Effector memory CD4-positive, alpha-beta T cell (primary cell): ENCODE results near the gene MACROD2.

Experiments used
- DNase-seq, 3 donors: peaks; one replicate each; pipeline ENCODE4 v3.0.0-alpha.2; 2020
- H3K27ac ChIP-seq: 2 replicates; pipeline ENCODE4 v1.7.0; 2013; ENCODE audit warnings: mild to moderate bottlenecking, low read length, moderate library complexity; ENCODE audit not compliant: insufficient read depth, poor library complexity, severe bottlenecking
- H3K27me3 ChIP-seq: replicated peaks from 2 replicates; pipeline ENCODE4 v1.7.0; 2013; ENCODE audit warnings: mild to moderate bottlenecking, low read length; ENCODE audit not compliant: insufficient read depth, control insufficient read depth, poor library complexity, severe bottlenecking
- H3K36me3 ChIP-seq: 2 replicates; pipeline ENCODE4 v1.7.0; 2013; ENCODE audit warnings: mild to moderate bottlenecking, low read length, moderate library complexity; ENCODE audit not compliant: control insufficient read depth, insufficient read depth
- H3K4me1 ChIP-seq: 2 replicates; pipeline ENCODE4 v1.7.0; 2013; ENCODE audit warnings: low read length, mild to moderate bottlenecking; ENCODE audit not compliant: control insufficient read depth, insufficient read depth, poor library complexity, severe bottlenecking
- H3K4me3 ChIP-seq: 2 replicates; pipeline ENCODE4 v1.7.0; 2013; ENCODE audit warnings: low read length, low read depth, mild to moderate bottlenecking; ENCODE audit not compliant: insufficient read depth, poor library complexity, severe bottlenecking
- H3K9me3 ChIP-seq: 2 replicates; pipeline ENCODE4 v1.7.0; 2013; ENCODE audit warnings: mild to moderate bottlenecking, low read length, moderate library complexity; ENCODE audit not compliant: control insufficient read depth

Gene MACROD2

DNA sequence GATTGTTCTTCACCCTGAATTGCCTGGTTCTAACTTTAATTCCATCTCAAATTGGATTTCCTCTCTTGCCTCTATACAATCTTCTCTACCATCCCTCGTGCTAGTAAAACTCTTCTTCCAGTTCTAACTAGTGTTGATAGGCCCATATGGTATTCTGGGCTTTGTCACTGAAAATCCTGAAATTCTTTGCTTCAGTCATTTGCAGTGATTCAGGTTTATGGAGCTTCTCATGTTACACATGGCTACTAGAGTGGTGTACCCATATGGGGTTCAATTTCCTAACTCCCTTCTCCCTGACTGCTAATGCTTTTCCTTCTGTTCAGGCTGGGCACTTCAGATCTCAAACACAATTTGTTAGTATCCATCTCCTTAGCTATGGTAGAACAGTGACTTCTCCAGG lies 1621.3 kb downstream of the MACROD2 start:
- H3K4me1 ChIP-seq, result no peaks in the 10 kb centered on the region
- H3K27ac ChIP-seq, result no peak overlapping the region
- no peaks in the 10 kb centered on the region for H3K36me3 ChIP-seq
- no peak overlapping the region for H3K4me3 ChIP-seq
- H3K9me3 ChIP-seq, result no peaks in the 10 kb centered on the region
- no peaks in the 10 kb centered on the region for H3K27me3 ChIP-seq
- no peak for DNase-seq

DNA sequence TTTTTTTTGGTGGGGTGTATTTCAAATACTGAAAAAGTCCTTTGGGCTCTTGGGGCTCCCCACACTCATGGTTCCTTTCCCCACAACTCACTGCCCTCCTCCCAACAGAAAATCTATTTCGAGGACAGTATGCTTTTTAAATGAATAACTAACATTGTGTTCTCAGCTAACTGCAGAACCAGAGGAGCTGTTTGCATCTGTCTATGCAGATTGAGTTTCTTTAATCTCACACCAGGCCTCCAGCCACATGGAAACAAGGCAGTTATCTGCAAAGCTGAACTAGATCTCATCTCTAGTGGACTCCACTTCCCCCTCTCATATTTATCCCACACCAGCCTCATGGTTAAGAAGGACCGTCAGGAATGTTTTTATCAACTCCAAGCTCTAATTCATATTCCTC lies 1622.8 kb downstream of the MACROD2 start:
- H3K4me1 ChIP-seq, result no peaks in the 10 kb centered on the region
- DNase-seq, result no peak
- no peaks in the 10 kb centered on the region for H3K36me3 ChIP-seq

GRCh38 chr20:15618912-15619311 lies 1623.6 kb downstream of the MACROD2 start:
- Histone ChIP-seq H3K27me3 (no peaks in the 10 kb centered on the region), H3K4me1 (no peaks in the 10 kb centered on the region), H3K4me3 (no peak overlapping the region), H3K27ac (no peak overlapping the region), H3K9me3 (no peaks in the 10 kb centered on the region), H3K36me3 (no peaks in the 10 kb centered on the region)
- no peak for DNase-seq

More for the DNA sequence above, 1622.8 kb downstream of the MACROD2 start:
- Histone ChIP-seq H3K4me3 (no peak overlapping the region), H3K27me3 (no peaks in the 10 kb centered on the region), H3K27ac (no peak overlapping the region), H3K9me3 (no peaks in the 10 kb centered on the region)

DNA sequence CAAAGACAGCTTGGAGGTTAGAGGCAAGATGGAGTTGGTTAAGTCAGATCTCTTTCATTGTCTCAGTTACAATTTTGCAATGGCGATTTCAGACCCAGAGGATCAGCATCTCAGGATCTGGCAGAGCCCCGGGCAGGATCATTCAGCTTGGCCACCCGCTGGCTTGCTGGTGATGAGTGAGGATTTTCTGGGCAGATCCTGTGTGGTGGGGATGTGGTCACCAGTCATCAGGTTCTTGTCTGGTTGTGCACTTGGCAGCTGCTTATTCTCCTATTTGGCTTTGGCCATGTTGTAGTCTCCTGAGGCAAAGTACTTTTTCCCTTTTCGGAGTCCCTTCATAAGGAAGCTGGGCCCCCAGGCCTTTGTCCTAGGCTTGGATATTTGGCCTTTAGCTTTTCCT lies 1624.0 kb downstream of the MACROD2 start:
- no peak overlapping the region for H3K27ac ChIP-seq
- H3K4me1 ChIP-seq, result no peaks in the 10 kb centered on the region
- H3K4me3 ChIP-seq, result no peak overlapping the region
- no peak for DNase-seq
- no peaks in the 10 kb centered on the region for H3K36me3 ChIP-seq
- no peaks in the 10 kb centered on the region for H3K27me3 ChIP-seq
- H3K9me3 ChIP-seq, result no peaks in the 10 kb centered on the region

- Histone ChIP-seq H3K9me3 (no peaks in the 10 kb centered on the region), H3K36me3 (no peaks in the 10 kb centered on the region), H3K4me1 (no peaks in the 10 kb centered on the region), H3K4me3 (no peak overlapping the region), H3K27ac (no peak overlapping the region), H3K27me3 (no peaks in the 10 kb centered on the region)
- DNase-seq, result no peak
These were observed 1624.5 kb downstream of the MACROD2 start for GRCh38 chr20:15619816-15620215.

DNA sequence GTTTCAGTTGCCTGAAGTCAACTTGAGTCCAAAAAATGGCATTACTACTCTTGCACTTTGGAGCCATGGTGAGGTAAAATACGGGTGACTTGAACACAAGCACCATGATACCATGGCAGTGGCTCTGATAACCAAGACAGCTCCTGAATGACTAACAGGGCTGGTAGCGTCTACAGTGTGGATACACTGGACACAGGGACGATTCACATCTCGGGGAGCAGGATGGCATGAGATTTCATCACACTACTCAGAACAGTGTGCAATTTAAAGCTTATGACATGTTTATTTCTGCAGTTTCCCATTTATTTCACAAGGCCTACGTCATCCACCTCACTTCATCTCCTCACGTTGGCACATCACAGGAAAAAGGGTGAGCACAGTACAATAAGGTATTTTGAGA lies 1627.1 kb downstream of the MACROD2 start:
- no peaks in the 10 kb centered on the region for H3K36me3 ChIP-seq
- H3K4me3 ChIP-seq, result no peak overlapping the region

DNA sequence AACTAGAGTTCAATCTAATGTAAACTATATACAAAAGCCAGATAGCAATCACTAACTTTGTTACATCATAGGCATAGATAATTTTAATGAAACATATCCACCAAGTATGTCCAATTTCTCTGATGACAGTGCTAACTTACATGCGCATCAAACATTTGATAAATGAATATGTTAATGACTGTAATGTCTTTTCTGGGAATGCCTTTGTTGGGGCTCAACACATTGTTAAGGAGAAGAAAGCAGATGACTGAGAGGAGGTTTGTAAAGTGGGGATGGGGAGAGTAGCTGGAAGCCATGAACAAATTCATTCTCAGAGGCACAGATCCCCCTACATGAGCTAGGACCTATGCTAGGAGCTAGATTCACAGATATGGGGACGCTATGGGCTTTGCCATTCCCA lies 1627.9 kb downstream of the MACROD2 start:
- Histone ChIP-seq H3K27ac (no peak overlapping the region), H3K9me3 (no peaks in the 10 kb centered on the region), H3K4me3 (no peak overlapping the region), H3K4me1 (no peaks in the 10 kb centered on the region), H3K36me3 (no peaks in the 10 kb centered on the region), H3K27me3 (no peaks in the 10 kb centered on the region)
- DNase-seq, result no peak

More for the DNA sequence above, 1627.1 kb downstream of the MACROD2 start:
- Histone ChIP-seq H3K27ac (no peak overlapping the region), H3K27me3 (no peaks in the 10 kb centered on the region), H3K9me3 (no peaks in the 10 kb centered on the region), H3K4me1 (no peaks in the 10 kb centered on the region)
- no peak for DNase-seq

- Histone ChIP-seq H3K27me3 (no peaks in the 10 kb centered on the region), H3K27ac (no peak overlapping the region), H3K9me3 (no peaks in the 10 kb centered on the region), H3K36me3 (no peaks in the 10 kb centered on the region), H3K4me1 (no peaks in the 10 kb centered on the region), H3K4me3 (no peak overlapping the region)
- DNase-seq, result no peak
These were observed 1630.7 kb downstream of the MACROD2 start for GRCh38 chr20:15625981-15626380.

GRCh38 chr20:15627089-15627488 lies 1631.8 kb downstream of the MACROD2 start:
- no peak for DNase-seq
- H3K36me3 ChIP-seq, result no peaks in the 10 kb centered on the region
- H3K9me3 ChIP-seq, result no peaks in the 10 kb centered on the region
- H3K4me1 ChIP-seq, result no peaks in the 10 kb centered on the region
- no peak overlapping the region for H3K27ac ChIP-seq
- H3K27me3 ChIP-seq, result no peaks in the 10 kb centered on the region
- no peak overlapping the region for H3K4me3 ChIP-seq

GRCh38 chr20:15627501-15627903 lies 1632.2 kb downstream of the MACROD2 start:
- Histone ChIP-seq H3K9me3 (no peaks in the 10 kb centered on the region), H3K36me3 (no peaks in the 10 kb centered on the region), H3K27ac (no peak overlapping the region), H3K27me3 (no peaks in the 10 kb centered on the region), H3K4me1 (no peaks in the 10 kb centered on the region), H3K4me3 (no peak overlapping the region)
- DNase-seq, result no peak

DNA sequence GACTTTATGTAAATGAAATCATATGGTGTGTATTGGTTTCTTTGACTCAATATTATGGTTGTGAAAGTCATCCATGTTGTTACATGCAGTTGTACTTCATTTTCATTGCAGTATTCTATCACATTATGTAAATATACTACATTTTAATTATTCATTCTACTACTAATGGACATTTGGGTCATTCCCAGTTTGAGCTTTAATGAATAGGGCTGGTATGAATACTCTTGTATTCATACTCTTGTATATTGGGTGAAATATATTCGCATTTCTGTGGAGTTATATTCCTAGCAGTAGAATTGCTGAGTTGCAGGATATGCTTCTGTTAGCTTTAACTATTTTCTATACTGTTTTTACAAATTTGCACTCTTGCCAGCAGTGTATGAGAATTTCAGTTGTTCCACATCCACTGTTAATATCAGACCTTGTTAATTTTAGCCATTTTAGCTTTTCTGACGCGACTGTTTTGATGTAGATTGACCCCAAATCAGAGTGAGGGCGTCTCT lies 1633.6 kb downstream of the MACROD2 start:
- H3K4me3 ChIP-seq, result no peak overlapping the region
- H3K9me3 ChIP-seq, result no peaks in the 10 kb centered on the region
- no peaks in the 10 kb centered on the region for H3K4me1 ChIP-seq
- no peak for DNase-seq
- no peaks in the 10 kb centered on the region for H3K27me3 ChIP-seq
- no peaks in the 10 kb centered on the region for H3K36me3 ChIP-seq
- no peak overlapping the region for H3K27ac ChIP-seq
